RWPE2 (cell line): ENCODE measurements around the gene SELENOM.

Source experiments
- ATAC-seq: fragments of 200-7000 bp; cut with Tn5 transposase; 3 replicates; pipeline ENCODE4 v1.9.1; 2021; ENCODE audit warnings: low read depth
- DNase-seq: peaks from one replicate; pipeline ENCODE4 v3.0.0-alpha.2; 2020; ENCODE audit warnings: low spot score
- H3K27ac ChIP-seq: fragments of 450-650 bp; 2 replicates; pipeline ENCODE4 v1.5.1; 2017; ENCODE audit warnings: mild to moderate bottlenecking; ENCODE audit not compliant: poor library complexity, severe bottlenecking
- H3K27me3 ChIP-seq: fragments of 250-450 bp; sonication (Bioruptor Pico); 2 replicates; pipeline ENCODE4 v1.5.1; 2021; ENCODE audit warnings: mild to moderate bottlenecking, moderate library complexity; ENCODE audit not compliant: insufficient read depth, poor library complexity, severe bottlenecking
- H3K36me3 ChIP-seq: fragments of 250-450 bp; sonication (Bioruptor Pico); 2 replicates; pipeline ENCODE4 v1.5.1; 2020; ENCODE audit warnings: low read depth, mild to moderate bottlenecking, moderate library complexity
- H3K4me1 ChIP-seq: fragments of 250-450 bp; sonication (Bioruptor Pico); 2 replicates; pipeline ENCODE4 v1.5.1; 2021; ENCODE audit warnings: mild to moderate bottlenecking, moderate library complexity; ENCODE audit not compliant: insufficient read depth, poor library complexity, severe bottlenecking
- H3K4me3 ChIP-seq: fragments of 250-450 bp; sonication (Bioruptor Pico); 2 replicates; pipeline ENCODE4 v1.5.1; 2021; ENCODE audit warnings: mild to moderate bottlenecking, moderate library complexity; ENCODE audit not compliant: severe bottlenecking
- H3K9me3 ChIP-seq: fragments of 250-450 bp; sonication (Bioruptor Pico); 2 replicates; pipeline ENCODE4 v1.5.1; 2021; ENCODE audit warnings: mild to moderate bottlenecking, moderate library complexity; ENCODE audit not compliant: severe bottlenecking
- TF ChIP-seq, protein P1 (sequence below): fragments of 450-650 bp; IDR thresholded peaks from one replicate; pipeline ENCODE4 v1.5.1; 2017; ENCODE audit warnings: mild to moderate bottlenecking, moderate library complexity; ENCODE audit not compliant: poor library complexity, severe bottlenecking

Gene SELENOM, protein sequence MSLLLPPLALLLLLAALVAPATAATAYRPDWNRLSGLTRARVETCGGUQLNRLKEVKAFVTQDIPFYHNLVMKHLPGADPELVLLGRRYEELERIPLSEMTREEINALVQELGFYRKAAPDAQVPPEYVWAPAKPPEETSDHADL

DNA sequence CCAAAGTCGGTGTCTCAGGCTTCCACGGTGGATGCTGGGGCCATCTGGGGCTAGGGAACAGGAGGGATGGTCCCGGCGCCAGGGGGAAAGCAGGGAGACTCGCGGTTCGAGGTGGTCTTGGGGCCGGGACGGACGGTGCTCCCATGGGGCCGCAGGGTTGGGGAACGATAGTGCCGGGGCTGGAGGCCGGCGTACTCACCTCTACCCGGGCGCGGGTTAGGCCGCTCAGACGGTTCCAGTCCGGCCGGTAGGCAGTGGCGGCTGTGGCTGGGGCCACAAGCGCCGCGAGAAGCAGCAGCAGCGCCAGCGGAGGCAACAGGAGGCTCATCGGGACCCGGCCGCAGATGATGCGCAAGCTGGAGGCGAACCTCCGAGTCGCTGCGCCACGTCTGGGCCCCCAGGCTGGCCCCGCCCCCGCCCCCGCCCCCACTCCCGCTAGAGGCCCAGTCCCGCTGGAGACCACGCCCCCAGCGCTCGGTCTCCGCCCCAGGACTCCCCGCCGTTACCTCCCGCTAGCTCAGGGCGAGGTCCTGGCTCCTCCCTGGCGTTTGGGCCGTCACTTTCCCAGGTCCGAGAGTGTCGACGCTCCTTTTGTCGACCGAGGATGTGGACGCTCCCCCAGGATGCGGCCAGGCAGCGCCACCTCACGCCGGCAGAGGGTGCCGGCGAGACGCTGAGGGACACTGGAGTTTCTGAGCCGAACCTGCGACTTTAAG, at the start of gene SELENOM:
Gene SELENOM, minus strand, starts transcription at position 391 of the 716 bp plus-strand sequence. Its CDS starts 63 bp downstream, at position 328.
- Histone ChIP-seq H3K9me3 (no peaks in the 10 kb centered on the region), H3K27ac (peak within 1 kb of the TSS; percentile 7), H3K4me1 (peaks cover 6% of the 10 kb centered on the region), H3K4me3 (peak within 1 kb of the TSS; percentile 37), H3K27me3 (no peaks in the 10 kb centered on the region), H3K36me3 (peaks cover 10% of the 10 kb centered on the region)
- ATAC-seq (peak; percentile 95), DNase-seq (peak; percentile 95)
- TF ChIP-seq, protein P1, sequence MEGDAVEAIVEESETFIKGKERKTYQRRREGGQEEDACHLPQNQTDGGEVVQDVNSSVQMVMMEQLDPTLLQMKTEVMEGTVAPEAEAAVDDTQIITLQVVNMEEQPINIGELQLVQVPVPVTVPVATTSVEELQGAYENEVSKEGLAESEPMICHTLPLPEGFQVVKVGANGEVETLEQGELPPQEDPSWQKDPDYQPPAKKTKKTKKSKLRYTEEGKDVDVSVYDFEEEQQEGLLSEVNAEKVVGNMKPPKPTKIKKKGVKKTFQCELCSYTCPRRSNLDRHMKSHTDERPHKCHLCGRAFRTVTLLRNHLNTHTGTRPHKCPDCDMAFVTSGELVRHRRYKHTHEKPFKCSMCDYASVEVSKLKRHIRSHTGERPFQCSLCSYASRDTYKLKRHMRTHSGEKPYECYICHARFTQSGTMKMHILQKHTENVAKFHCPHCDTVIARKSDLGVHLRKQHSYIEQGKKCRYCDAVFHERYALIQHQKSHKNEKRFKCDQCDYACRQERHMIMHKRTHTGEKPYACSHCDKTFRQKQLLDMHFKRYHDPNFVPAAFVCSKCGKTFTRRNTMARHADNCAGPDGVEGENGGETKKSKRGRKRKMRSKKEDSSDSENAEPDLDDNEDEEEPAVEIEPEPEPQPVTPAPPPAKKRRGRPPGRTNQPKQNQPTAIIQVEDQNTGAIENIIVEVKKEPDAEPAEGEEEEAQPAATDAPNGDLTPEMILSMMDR, result peak; percentile 97

DNA sequence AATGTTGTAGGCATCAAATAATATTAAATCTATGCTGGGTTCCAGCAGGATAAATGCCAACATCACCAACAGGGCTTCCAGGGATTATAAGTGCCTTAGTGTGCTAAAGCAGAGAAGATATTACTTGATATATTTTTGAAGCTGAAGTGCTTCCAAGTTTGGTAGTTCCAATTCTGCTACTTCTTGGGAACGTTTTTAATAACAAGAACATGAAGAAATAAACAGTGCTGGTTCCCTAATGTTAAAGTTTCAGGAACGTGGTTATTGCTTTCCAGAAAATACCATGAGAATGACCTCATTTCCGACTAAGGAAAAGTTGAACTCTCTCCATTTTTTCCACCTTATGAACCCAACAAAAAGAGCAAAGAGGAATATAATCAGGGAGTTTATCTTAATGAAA, 48.1 kb upstream of the SELENOM start:
- ATAC-seq, result no peak
- TF ChIP-seq, protein P1, result no peak
- Histone ChIP-seq H3K4me3 (no peak overlapping the region), H3K27ac (peak overlapping the region; percentile 27), H3K27me3 (no peaks in the 10 kb centered on the region), H3K9me3 (no peaks in the 10 kb centered on the region), H3K4me1 (peaks cover 5% of the 10 kb centered on the region), H3K36me3 (no peaks in the 10 kb centered on the region)
- no peak for DNase-seq

DNA sequence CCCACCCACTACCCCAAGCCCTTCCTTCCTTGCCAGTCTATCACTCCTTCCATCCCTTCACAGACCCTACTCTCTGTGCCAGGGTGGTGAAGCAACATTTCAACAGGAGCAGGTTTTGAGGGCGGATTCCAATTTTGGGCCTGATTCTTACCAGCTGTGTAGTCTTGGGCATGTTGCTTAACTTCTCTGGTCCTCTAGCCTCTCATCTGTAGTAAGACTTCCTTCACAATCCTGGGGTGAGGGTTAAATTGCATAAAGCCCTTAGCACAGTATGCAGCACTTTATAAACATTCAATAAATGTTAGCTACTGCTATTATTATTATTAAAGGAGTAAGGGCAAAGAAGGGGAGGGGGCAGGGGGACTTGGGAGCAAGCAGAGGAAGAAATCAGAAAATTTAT, 47.6 kb upstream of the SELENOM start:
- Histone ChIP-seq H3K36me3 (no peaks in the 10 kb centered on the region), H3K4me3 (no peak overlapping the region), H3K27ac (peak overlapping the region; percentile 27), H3K4me1 (peaks cover 5% of the 10 kb centered on the region), H3K27me3 (no peaks in the 10 kb centered on the region), H3K9me3 (no peaks in the 10 kb centered on the region)
- no peak for DNase-seq
- TF ChIP-seq, protein P1, result no peak
- no peak for ATAC-seq

DNA sequence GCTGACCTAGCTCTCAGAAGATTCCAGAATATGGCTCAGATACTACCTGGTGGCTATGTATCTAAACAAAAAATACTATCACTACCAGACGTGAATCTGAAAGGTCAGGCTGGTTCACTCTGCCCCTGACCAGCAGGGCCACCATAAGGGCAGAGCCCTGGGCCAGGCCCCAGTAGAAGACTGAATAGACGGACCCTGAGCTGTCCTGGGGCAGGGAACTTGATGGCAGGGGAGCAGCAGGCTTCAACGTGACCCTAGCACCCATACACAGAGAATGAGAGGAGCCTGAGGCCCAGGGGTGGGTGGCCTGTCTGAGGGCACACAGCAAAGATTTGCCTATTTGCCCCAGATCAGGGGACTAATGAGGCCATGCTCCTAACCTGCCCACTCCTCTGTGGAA, 46.0 kb upstream of the SELENOM start:
- no peak overlapping the region for H3K4me3 ChIP-seq
- H3K27me3 ChIP-seq, result no peaks in the 10 kb centered on the region
- TF ChIP-seq, protein P1, result no peak
- H3K4me1 ChIP-seq, result peaks cover 5% of the 10 kb centered on the region
- no peaks in the 10 kb centered on the region for H3K9me3 ChIP-seq
- ATAC-seq (no peak), DNase-seq (no peak)
- H3K36me3 ChIP-seq, result no peaks in the 10 kb centered on the region
- no peak overlapping the region for H3K27ac ChIP-seq

DNA sequence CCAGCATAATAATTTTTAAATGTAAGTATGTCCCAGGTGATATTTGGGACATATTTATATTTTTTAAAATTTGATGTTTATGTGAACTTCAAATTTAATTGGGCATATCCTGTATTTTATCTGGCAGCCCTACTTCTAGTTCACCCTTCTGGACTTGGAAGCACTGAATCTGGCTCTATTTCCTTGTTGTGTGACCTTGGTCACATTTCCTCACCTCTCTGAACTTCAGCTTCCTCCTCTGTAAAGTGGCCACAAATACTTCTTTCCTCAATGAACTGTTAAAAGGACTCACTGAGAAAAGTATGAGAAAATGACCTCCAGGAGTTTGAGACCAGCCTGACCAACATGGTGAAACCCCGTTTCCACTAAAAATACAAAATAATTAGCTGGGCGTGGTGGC, 44.5 kb upstream of the SELENOM start:
- H3K9me3 ChIP-seq, result peaks cover 2% of the 10 kb centered on the region
- H3K27me3 ChIP-seq, result no peaks in the 10 kb centered on the region
- DNase-seq (no peak), ATAC-seq (no peak)
- H3K4me3 ChIP-seq, result no peak overlapping the region
- H3K4me1 ChIP-seq, result peaks cover 5% of the 10 kb centered on the region
- no peaks in the 10 kb centered on the region for H3K36me3 ChIP-seq
- TF ChIP-seq, protein P1, result no peak
- H3K27ac ChIP-seq, result no peak overlapping the region
